GM04503 (cell line): ENCODE results near the gene SELENOI.

Experiments
- DNase-seq: peaks from one replicate; pipeline ENCODE4 v3.0.0-alpha.2; 2012; ENCODE audit warnings: low read depth

The SELENOI gene

DNA sequence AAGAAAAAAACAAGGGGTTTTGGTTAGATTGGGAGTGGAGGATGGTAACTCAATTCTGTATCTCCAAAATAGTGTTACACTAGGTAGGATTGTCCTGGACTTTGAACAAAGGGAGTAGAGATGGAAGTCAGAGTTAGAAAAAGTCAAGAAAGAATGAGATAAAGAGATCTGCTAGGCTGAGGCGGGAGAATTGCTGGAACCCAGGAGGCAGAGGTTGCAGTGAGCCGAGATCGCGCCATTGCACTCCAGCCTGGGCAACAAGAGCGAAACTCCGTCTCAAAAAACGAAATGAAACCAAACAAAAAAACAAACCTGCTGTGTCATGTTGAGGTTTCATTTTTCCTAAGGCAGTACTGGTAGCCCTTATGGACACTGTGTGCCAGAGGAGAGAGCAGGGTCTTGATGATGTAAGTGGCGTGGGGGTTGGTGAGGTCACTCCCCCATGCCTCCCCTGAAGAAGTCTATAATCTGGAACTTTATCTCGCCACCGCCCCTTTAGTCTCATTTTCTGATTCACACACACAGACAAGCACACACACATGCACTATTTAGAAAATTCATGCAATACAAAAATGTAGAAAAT lies 66.2 kb downstream of the SELENOI start:
- DNase-seq: no peak

DNA sequence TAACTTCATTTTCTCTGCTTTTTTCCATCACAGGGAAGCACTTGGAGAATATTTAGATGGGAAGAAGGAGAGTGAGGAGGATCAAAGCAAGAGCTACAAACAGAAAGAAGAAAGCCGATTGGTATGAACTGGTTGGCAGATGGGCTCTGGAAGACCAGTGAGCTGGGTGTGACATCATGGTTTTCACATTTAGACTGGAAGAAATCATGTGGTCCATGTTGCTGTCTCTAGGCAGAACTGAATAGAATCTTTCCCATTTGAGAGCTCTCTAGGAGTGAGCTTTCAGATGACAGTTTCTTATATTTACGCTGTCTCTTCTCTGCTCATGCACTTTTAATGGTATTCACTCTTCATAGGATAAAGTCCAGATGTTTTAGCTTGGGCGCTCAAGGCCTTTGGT lies 68.4 kb downstream of the SELENOI start:
- no peak for DNase-seq

DNA sequence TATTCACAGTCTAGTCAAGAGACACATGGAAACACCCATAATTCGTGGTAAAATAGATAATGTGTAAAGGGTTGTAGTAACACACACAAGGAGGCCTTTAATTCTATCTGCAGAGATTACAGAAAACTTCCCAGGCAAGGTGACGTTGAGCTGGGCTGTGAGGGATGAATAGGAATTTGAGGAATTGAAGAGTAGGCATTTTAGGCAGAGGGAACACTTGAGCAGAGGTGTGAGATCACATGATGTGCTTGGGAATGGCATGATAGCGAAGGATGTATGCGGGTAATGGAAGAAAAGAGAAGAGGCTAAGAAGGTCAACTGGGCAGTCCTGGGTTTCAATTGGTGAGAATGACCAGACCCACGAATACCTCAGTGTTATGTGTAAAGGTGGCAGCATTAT lies 76.0 kb downstream of the SELENOI start:
- no peak for DNase-seq

DNA sequence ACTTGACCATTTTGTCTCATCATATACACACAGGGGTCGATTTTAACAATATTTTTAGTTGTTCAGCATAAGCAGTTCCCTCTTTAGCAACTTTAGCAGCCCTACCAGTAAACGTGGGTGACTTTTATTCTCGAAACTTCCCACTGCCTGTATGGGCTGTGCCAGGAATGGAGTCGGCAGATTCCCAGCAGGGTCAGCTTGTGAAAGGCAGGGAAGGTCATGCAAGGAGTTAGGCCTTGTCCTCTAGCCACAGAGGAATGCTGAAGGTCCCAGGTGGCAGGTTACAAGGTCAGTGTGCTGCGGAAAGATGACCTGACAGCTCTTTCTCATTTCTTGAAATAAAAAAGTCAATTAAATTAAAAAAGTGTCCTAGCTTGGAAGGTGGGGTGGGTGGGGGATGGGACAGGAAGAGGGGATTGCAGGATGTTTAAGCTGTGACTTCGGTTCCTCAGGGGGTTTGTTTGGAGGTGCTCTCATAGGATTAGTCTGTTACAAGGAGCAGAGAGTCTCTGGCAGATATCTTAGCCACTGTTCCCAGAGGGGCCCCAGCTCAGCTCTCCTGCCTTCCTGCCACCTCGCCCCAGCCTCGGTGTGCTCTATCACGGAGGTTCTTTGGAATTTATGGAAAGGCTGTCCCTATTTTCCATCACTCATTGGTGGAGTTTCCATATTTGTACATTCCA lies 77.1 kb downstream of the SELENOI start:
- DNase-seq: no peak

DNA sequence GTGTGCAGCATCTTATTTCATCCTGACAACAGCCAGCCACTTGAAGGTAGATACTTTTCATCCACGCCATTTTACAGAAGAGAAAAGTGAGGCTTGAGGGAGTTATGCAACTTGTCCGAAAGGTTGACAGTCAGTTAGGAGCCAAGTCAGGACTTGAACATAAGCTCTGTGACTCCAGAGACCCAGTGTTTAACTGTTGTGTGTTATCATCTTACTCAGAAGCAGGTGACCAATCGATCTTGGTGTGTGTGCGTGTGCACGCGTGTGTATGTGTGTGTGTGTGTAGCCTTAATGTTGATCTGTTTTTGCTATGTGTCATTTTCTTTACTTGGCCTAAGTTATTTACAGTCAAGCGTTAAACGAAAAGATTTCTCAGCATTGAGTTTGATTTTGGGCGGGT lies 77.8 kb downstream of the SELENOI start:
- DNase-seq: no peak

DNA sequence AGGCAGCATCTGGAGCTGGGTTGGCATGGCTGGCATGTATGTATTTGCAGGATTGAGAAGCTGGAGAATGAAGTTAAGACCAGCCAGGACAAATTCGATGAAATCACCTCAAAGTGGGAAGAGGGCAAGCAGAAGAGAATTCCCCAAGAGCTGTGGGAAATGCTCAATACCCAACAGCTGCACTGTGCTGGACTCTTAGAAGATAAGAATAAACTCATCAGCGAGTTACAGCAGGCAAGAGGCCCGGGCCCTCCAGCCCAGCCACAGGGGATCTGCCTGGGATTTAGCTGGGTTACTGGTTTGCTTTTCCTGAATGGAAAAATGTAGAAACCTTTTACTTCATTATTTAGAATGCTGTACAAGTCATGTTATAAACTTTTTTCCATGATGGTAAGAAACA lies 78.3 kb downstream of the SELENOI start:
- DNase-seq: no peak

DNA sequence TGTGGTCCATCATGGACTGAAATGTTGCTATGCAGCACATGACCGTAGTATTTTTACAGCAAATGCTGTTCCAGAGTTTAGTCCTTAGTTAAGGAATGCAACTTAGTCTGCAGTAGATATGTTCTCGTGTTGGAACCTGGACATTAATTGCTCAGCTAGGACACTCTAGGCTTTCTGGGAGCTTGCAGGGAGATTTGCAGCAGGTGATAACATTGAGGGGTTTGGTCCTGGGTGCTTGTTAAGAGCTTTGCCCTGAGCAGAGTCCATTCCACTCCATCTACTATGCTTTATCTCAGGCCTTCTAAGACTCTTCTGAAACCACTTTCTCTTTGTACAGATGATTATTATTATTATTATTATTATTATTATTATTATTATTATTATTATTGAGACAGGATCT lies 82.9 kb downstream of the SELENOI start:
- no peak for DNase-seq

DNA sequence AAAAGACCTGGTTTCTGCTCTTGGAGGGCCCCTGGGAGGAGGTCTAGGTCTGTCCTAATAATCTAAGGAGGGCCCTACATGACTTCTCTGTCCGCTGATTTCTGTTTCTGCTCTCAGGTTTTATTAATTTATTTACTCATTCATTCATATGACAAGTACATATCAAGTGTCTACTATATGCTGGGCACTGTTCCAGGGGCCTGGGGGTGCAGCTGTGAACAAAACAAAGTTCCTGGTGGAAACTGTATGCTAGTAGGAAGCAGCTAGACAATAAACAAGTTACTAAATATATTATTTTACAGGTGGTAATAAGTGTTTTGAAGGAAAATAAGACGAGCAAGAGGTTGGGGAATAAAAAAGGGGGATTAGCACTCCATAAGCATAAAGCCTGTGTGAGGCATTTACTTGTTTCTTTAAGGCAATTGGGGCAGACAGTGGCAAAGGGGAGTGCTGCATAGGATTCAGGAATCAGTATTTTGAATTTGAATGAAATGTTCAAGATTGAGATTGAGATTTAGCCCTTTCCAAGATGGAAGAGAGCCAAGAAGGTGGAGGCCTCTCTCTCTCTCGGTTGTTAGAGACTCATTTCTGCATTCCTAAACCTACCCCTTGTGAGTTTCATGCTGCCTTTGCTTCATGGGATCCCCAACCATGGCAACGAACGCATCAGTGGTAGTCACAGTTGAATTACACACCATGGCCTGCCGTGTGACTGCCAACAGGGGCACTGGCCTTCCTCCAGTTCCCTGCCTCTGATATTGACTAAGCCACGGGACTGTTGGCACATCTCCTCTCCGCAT lies 84.0 kb downstream of the SELENOI start:
- DNase-seq: no peak

DNA sequence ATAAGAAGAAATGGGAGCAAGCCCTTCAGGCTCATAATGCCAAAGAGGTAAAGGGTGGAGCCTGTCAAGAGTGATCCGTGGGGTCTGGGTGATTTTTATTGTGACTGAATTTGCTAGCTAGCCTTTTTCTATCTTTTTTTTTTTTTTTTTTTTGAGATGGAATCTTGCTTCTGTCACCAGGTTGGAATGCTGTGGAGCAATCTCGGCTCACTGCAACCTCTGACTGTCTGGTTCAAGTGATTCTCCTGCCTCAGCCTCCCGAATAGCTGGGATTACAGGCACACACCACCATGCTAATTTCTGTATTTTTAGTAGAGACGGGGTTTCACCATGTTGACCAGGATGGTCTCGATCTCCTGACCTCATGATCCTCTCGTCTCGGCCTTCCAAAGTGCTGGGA lies 84.9 kb downstream of the SELENOI start:
- no peak for DNase-seq

DNA sequence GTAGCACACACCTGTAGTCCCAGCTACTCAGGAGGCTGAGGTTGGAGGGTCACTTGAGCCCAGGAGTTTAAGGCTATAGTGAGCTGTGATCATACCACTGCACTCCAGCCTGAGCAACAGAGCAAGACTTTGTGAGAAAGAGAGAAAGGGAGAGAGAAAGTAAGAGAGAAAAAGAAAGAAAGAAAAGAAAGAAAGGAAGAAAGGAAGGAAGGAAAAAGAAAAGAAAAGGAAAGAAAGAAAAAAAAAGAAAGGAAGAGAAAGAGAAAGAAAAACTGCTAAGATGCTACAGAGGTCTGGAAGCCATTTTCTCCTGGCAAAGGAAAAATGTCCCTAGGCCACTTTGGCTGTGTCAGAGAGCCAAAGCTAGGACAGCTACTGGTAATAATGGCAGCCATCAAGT lies 86.4 kb downstream of the SELENOI start:
- DNase-seq: no peak

DNA sequence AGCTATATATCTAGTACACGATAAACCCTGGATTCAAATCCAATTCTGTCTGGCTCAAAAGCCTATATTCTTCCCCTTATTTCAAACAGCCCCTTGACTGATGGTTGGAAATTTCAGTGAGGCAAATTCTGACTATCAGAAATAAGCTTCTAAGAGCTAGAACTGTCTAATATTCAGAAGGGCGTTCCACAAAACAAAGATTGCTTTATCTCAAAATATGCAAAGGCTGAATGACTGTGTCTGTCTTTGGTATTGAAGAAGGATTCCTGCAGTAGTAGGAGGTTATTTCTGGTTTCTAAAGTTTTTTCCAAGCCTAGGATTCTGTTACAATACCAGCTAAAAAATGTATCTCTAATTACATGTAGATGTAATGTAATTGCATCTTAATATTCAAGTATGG lies 86.9 kb downstream of the SELENOI start:
- no peak for DNase-seq

DNA sequence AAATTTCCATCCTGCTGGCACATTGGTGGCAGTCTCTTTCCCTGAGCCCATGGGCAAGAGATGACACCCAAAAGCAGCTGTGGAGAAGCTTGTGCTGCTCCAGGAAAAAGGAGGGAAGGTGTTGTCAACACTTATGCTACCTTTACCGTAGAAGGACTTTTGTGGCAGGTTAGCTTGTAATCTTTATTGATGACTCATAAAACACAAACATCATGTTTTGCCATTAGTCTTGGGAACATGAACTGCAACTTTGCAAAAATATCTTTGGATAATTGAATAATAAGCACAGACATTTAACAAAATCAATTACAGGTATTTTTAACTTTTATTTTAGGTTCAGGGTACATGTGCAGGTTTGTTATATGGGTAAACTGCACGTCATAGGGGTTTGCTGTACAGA lies 89.2 kb downstream of the SELENOI start:
- DNase-seq: no peak

DNA sequence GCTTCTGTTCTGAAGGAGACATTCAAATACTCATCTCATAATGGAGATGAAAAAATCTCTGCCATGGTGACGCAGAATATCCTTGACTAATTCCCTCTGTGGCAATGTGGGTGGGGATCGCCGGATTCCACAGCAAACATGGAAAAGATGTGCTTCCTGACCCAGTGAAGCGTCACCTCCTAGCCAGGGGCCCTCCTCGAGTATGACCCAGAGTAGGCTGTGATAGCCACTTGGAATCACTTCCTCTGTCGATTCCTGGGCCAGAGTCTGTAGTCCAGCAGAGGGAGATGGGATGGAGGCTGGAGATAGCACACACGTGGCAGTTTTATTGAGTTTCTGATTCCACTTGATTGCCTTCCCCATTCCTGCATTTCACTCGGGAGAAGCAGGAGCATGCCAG lies 92.6 kb downstream of the SELENOI start:
- peak; percentile 65 for DNase-seq

DNA sequence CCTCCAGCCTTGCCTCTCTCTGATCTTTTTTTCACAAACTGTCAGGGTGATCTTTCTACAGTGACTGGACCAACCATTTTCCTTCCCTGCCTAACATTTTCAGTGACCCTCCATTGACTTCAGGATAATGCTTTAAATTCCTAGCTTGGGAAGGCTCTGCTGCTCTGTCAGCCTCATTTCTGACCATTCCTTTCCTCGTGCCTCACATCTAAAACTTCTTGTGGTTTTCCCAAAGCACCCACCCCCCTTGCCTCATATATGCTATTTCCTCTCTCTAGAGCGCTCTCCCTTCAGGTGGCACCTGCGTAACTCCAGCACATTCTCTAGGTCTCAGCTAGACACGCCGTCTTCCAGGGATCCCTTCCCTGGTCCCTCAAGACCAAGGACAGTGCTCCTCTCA lies 93.0 kb downstream of the SELENOI start:
- DNase-seq: no peak

DNA sequence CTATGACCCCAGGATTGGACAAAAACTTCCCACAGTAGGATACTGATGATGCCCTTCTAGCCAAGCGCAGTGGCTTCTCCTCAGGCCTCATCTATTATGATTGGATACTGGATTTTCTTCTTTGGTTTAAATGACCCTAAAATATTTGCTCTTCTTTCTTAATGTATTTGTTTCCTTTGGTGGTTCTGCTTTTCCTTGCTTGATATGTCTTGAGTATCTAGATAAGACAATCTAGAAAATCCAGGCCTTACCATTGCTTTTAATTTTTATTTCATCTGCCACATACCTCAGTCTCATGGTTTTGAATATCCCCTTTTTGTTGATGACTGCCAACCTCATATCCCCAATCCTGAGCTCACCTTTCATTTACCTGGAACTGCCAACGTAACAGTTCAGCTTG lies 96.4 kb downstream of the SELENOI start:
- DNase-seq: no peak

DNA sequence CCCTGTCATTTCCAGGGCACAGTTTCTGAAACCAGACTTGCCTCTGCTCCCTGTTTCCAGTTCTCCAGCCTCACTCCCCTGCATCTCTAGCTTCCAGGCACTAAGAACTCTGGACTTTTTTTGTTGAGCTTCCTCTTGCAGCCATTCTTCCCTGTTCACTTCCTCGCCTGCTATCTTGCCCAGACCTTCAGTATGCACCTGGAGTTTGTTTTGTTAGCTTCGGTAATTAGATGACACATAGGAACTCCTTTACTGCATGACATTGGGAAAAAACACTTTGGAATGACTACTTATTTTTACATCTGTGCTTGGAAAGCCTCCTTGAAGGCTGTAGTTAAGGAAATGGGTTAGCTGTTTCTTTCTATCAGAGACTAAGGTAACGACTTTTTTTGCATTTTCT lies 96.8 kb downstream of the SELENOI start:
- DNase-seq: no peak

DNA sequence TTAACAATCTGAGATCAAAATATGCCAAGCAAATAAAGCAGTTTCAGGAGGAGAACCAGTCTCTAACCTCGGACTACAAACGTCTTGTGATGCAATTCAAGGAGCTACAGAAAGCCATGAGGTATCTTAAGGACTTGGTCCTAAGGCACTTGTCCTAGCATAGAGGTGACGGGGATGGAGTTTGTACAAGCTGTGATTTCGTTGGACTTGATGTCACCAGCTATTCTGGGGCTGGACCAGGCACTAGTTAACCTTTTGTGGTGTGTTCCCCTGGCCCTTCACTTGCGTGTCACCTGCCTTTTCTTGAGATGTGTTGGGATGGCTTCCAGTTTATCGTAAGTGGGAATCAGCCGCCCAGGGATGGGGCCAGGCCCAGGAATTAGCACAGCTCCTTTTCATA lies 98.3 kb downstream of the SELENOI start:
- DNase-seq: no peak
